PC-9 (cell line): Measurements from ENCODE around the gene FAM181B. TPM values are rescaled to one million over a fixed set of nuclear protein-coding genes. Genes with fewer than 3 reads are reported as not detected.

Source experiments
- BruUV-seq: library from RNA; stranded (reverse); fragments of 400-500 nt; replicated peaks from 2 replicates; lab custom pipeline; 2021; lab: Mats Ljungman, UMichigan
- CTCF ChIA-PET: fragments of 300-600 bp; sonication (Branson Sonifier 250); formaldehyde crosslinking; loops from one replicate; lab custom pipeline; 2022; ENCODE audit warnings: antibody characterized with exemption; lab: Charles Lee
- POLR2A ChIA-PET: fragments of 300-600 bp; sonication (Branson Sonifier 250); formaldehyde crosslinking; loops from one replicate; lab custom pipeline; 2022; ENCODE audit warnings: antibody characterized with exemption; ENCODE audit not compliant: unreplicated experiment; lab: Charles Lee
- DNase-seq, 2 experiments: peaks; one replicate each; pipeline versions ENCODE4 v3.0.0 to v3.0.0-alpha.2; 2015 to 2022; ENCODE audit warnings: mixed read lengths in 1 of 2
- H2AFZ ChIP-seq: fragments of 200-600 bp; sonication (generic); 2 replicates; pipeline ENCODE4 v1.8.1; 2017; ENCODE audit warnings: antibody characterized with exemption
- H3F3A ChIP-seq: fragments of 200-600 bp; sonication (generic); 2 replicates; pipeline ENCODE4 v1.8.1; 2017; ENCODE audit warnings: antibody characterized with exemption, mild to moderate bottlenecking, low read depth; ENCODE audit not compliant: insufficient read depth
- H3K27ac ChIP-seq: fragments of 200-600 bp; sonication (generic); 2 replicates; pipeline ENCODE4 v1.6.1; 2016; ENCODE audit warnings: mixed run types
- H3K27me3 ChIP-seq: fragments of 200-600 bp; sonication (generic); 2 replicates; pipeline ENCODE4 v1.6.1; 2016; ENCODE audit warnings: low read depth, mixed run types; ENCODE audit not compliant: insufficient read depth
- H3K36me3 ChIP-seq: fragments of 200-600 bp; sonication (generic); 2 replicates; pipeline ENCODE4 v1.6.1; 2016; ENCODE audit warnings: low read depth, mixed run types
- H3K4me1 ChIP-seq: fragments of 200-600 bp; sonication (generic); replicated peaks from 2 replicates; pipeline ENCODE4 v1.6.1; 2016; ENCODE audit warnings: mixed run types; ENCODE audit not compliant: insufficient read depth
- H3K4me2 ChIP-seq: fragments of 200-600 bp; sonication (generic); 2 replicates; pipeline ENCODE4 v1.6.1; 2017; ENCODE audit warnings: mixed run types
- H3K4me3 ChIP-seq: fragments of 200-600 bp; sonication (generic); 2 replicates; pipeline ENCODE4 v1.6.1; 2016; ENCODE audit warnings: mixed run types
- H3K79me2 ChIP-seq: fragments of 200-600 bp; sonication (generic); 2 replicates; pipeline ENCODE4 v1.6.1; 2017; ENCODE audit warnings: low read depth, mixed run types
- H3K9me2 ChIP-seq: fragments of 200-600 bp; sonication (generic); 2 replicates; pipeline ENCODE4 v1.8.1; 2017; ENCODE audit warnings: mild to moderate bottlenecking; ENCODE audit not compliant: insufficient read depth
- H3K9me3 ChIP-seq: fragments of 200-600 bp; sonication (generic); 2 replicates; pipeline ENCODE4 v1.8.1; 2016; ENCODE audit warnings: low read depth; ENCODE audit not compliant: insufficient read depth
- H4K20me1 ChIP-seq: fragments of 200-600 bp; sonication (generic); 2 replicates; pipeline ENCODE4 v1.8.1; 2017; ENCODE audit not compliant: insufficient read depth
- EZH2 ChIP-seq: fragments of 200-600 bp; sonication (generic); IDR thresholded peaks from 2 replicates; pipeline ENCODE4 v1.8.0; 2017; ENCODE audit warnings: antibody characterized with exemption, low read depth
- intact Hi-C: fragments of 100-400 bp; cut with micrococcal nuclease; formaldehyde crosslinking; loops from one replicate; pipeline ENCODE4 v1.10.0; 2022; ENCODE audit not compliant: unreplicated experiment
- total RNA-seq: library from RNA; stranded (reverse); gene quantifications from 2 replicates; pipeline ENCODE4 v1.2.3, GENCODE V29; 2021
- TF ChIP-seq, protein P1 (sequence below): fragments of 200-600 bp; sonication (generic); conservative IDR thresholded peaks from 2 replicates; pipeline ENCODE4 v1.6.1; 2017; ENCODE audit warnings: mixed run types, antibody characterized with exemption, mild to moderate bottlenecking, moderate library complexity

The FAM181B gene
- total RNA-seq, 1 experiment from 2014 or later: not detected

DNA sequence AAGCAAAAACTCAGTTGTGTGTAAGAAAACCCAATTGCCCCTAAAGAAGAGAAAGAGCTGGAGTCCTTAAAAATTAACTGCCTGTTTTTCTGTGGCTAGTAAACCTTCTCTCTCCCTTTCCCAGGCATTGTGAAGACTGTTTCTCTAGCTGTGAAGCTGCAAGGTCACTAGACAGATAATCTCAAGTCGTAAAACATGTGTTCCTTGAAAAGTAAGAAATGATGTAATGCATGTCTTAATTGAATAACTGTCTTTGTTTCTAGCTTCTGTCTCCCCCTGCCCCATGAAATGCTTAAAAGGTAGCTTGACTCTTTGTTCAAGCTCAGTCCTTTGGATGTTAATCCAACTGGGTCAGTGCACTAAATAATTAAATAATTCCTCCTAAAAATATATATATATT is 29.5 kb upstream of the FAM181B start:
- H3K9me2 ChIP-seq: no peaks in the 10 kb centered on the region
- TF ChIP-seq, protein P1, sequence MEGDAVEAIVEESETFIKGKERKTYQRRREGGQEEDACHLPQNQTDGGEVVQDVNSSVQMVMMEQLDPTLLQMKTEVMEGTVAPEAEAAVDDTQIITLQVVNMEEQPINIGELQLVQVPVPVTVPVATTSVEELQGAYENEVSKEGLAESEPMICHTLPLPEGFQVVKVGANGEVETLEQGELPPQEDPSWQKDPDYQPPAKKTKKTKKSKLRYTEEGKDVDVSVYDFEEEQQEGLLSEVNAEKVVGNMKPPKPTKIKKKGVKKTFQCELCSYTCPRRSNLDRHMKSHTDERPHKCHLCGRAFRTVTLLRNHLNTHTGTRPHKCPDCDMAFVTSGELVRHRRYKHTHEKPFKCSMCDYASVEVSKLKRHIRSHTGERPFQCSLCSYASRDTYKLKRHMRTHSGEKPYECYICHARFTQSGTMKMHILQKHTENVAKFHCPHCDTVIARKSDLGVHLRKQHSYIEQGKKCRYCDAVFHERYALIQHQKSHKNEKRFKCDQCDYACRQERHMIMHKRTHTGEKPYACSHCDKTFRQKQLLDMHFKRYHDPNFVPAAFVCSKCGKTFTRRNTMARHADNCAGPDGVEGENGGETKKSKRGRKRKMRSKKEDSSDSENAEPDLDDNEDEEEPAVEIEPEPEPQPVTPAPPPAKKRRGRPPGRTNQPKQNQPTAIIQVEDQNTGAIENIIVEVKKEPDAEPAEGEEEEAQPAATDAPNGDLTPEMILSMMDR: no peak
- TF ChIP-seq EZH2: no peak
- BruUV-seq: no TSS peak
- no peaks in the 10 kb centered on the region for H3K79me2 ChIP-seq
- no peak overlapping the region for H3K4me3 ChIP-seq
- no peak overlapping the region for H2AFZ ChIP-seq
- H4K20me1 ChIP-seq: no peaks in the 10 kb centered on the region
- H3K36me3 ChIP-seq: no peaks in the 10 kb centered on the region
- H3K9me3 ChIP-seq: no peaks in the 10 kb centered on the region
- intact Hi-C loops: no loop called here
- H3K27ac ChIP-seq: no peak overlapping the region
- POLR2A ChIA-PET: interaction anchor here (0.6 kb wide), 1 partner anchor 423 kb away, joined by 7 read pairs; no protein-coding TSS in a partner anchor
- no peaks in the 10 kb centered on the region for H3K27me3 ChIP-seq
- no peak for DNase-seq
- no peaks in the 10 kb centered on the region for H3K4me1 ChIP-seq
- H3F3A ChIP-seq: no peaks in the 10 kb centered on the region
- CTCF ChIA-PET: no interaction called here
- H3K4me2 ChIP-seq: no peak overlapping the region

DNA sequence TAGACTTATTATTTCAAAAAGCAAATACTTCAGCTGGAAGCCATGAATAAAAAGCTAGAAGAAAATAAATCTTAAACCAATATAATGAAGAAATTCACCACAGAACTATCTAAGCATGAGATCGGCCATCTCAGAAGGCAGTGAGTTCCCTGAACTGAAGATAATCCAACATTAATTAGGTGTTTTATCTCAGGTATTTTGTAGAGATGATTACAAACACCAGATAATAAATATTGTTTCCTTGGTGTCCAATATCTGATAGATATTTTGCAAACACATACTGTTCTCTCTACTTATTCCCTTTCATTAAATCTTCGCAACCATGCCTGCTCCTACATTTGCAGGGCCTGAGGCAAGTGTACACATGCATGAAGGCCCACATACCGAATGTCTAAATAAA is 26.0 kb upstream of the FAM181B start:
- BruUV-seq: no TSS peak
- H3K9me3 ChIP-seq: no peaks in the 10 kb centered on the region
- CTCF ChIA-PET: no interaction called here
- H3K4me3 ChIP-seq: no peak overlapping the region
- no peak overlapping the region for H2AFZ ChIP-seq
- no peaks in the 10 kb centered on the region for H3K36me3 ChIP-seq
- H3K27ac ChIP-seq: no peak overlapping the region
- no peaks in the 10 kb centered on the region for H3K4me1 ChIP-seq
- H3F3A ChIP-seq: no peaks in the 10 kb centered on the region
- H3K4me2 ChIP-seq: no peak overlapping the region
- no peaks in the 10 kb centered on the region for H3K27me3 ChIP-seq
- intact Hi-C loops: no loop called here
- H3K79me2 ChIP-seq: no peaks in the 10 kb centered on the region
- H3K9me2 ChIP-seq: no peaks in the 10 kb centered on the region
- no peaks in the 10 kb centered on the region for H4K20me1 ChIP-seq
- POLR2A ChIA-PET: no interaction called here
- no peak for TF ChIP-seq EZH2
- TF ChIP-seq, protein P1: no peak
- no peak for DNase-seq

DNA sequence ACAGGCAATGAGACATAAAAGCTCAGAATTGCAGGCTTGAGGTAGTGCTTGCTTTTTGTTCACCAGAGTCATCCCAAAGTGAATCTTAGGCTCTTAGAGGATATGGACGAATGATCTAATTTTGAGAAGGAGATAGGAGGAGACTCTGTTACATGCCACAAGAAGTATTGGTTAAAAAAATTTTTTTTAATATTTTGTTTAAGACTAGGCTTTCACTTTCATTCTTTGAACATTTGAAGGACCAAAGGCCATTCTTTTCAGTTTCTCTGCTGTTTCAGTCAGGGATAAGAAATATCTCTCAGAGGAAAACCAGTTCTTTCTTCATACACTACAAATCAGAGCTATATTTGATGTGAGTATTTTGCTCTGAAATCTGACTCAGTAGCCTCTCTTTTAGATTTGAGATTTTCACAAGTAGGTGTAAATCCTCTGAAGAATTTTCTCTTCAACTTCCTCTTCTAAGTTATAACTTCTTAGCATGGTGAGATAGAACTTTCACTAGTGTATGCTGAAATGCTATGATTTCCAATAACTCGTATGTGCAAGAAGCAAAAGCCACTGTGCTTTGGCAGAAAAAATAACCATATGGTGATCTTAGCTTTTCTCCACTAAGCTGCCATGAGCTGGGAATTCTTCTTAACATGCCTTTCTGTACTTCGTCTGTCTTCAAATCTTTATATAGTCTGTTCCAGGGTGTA is 24.1 kb upstream of the FAM181B start:
- no peaks in the 10 kb centered on the region for H3F3A ChIP-seq
- TF ChIP-seq, protein P1: no peak
- TF ChIP-seq EZH2: no peak
- DNase-seq: no peak
- H3K9me3 ChIP-seq: no peaks in the 10 kb centered on the region
- H3K9me2 ChIP-seq: no peaks in the 10 kb centered on the region
- no peaks in the 10 kb centered on the region for H3K27me3 ChIP-seq
- no peak overlapping the region for H2AFZ ChIP-seq
- BruUV-seq: no TSS peak
- no peak overlapping the region for H3K27ac ChIP-seq
- CTCF ChIA-PET: no interaction called here
- H3K79me2 ChIP-seq: no peaks in the 10 kb centered on the region
- H3K36me3 ChIP-seq: no peaks in the 10 kb centered on the region
- H3K4me1 ChIP-seq: no peaks in the 10 kb centered on the region
- H3K4me2 ChIP-seq: no peak overlapping the region
- POLR2A ChIA-PET: no interaction called here
- intact Hi-C loops: no loop called here
- H3K4me3 ChIP-seq: no peak overlapping the region
- no peaks in the 10 kb centered on the region for H4K20me1 ChIP-seq
